Tibial nerve (tissue), 4 donors: ENCODE measurements around the gene ASTN2. TPM values are rescaled to one million over a fixed set of nuclear protein-coding genes. Genes with fewer than 3 reads are reported as not detected.

Experiments used
- DNase-seq, 2 donors: peaks; one replicate each; pipeline ENCODE4 v3.0.0-alpha.2; 2019; ENCODE audit warnings: low spot score in 2 of 2
- H3K27ac ChIP-seq, 4 donors: fragments of 200-600 bp; sonication (generic) in 3 of 4; one replicate each; pipeline ENCODE4 v1.5.1; 2017 to 2019; ENCODE audit warnings: mild to moderate bottlenecking in 1 of 4
- H3K27me3 ChIP-seq, 2 donors: fragments of 200-600 bp; sonication (generic) in 1 of 2; one replicate each; pipeline versions ENCODE4 v1.5.1 to v1.6.0; 2017 to 2019
- H3K36me3 ChIP-seq, 3 donors: fragments of 200-600 bp; sonication (generic); one replicate each; pipeline ENCODE4 v1.5.1; 2018 to 2019
- H3K4me1 ChIP-seq, 4 donors: fragments of 200-600 bp; sonication (generic) in 3 of 4; one replicate each; pipeline ENCODE4 v1.5.1; 2017 to 2019
- H3K4me3 ChIP-seq, 4 donors: fragments of 200-600 bp; sonication (generic) in 3 of 4; one replicate each; pipeline ENCODE4 v1.5.1; 2017 to 2019; ENCODE audit warnings: mild to moderate bottlenecking in 1 of 4, moderate library complexity in 1 of 4
- H3K9me3 ChIP-seq, 4 donors: fragments of 200-600 bp; sonication (generic) in 3 of 4; one replicate each; pipeline ENCODE4 v1.5.1; 2017 to 2019
- CTCF ChIP-seq, 5 experiments: fragments of 200-600 bp in 3 of 5; fragments of 450-650 bp in 2 of 5; sonication (generic) in 3 of 5; IDR thresholded peaks; one replicate each; pipeline ENCODE4 v1.5.1; 2016 to 2019; ENCODE audit warnings: antibody characterized with exemption in 5 of 5, mild to moderate bottlenecking in 3 of 5, moderate library complexity in 2 of 5
- EP300 ChIP-seq, 2 donors: sonication (generic); formaldehyde crosslinking; IDR thresholded peaks; one replicate each; pipeline ENCODE4 v1.6.1; 2017; ENCODE audit warnings: antibody characterized with exemption in 2 of 2, mild to moderate bottlenecking in 1 of 2
- POLR2A ChIP-seq, 2 donors: fragments of 450-650 bp; IDR thresholded peaks; one replicate each; pipeline ENCODE4 v1.6.1; 2017; ENCODE audit warnings: antibody characterized with exemption in 2 of 2, mild to moderate bottlenecking in 2 of 2, moderate library complexity in 2 of 2
- WGBS, 2 donors: methylation state at CpG; one replicate each; pipeline ENCODE4 v1.1.5; 2018; 5-methylcytosine and 5-hydroxymethylcytosine counted together
- total RNA-seq, 4 donors: library from RNA; depleted of rRNA; stranded (reverse); fragments of >200 nt; gene quantifications; one replicate each; pipeline ENCODE4 v1.1.0, GENCODE V29; 2016

The ASTN2 gene
- total RNA-seq, 4 donors from 2014 or later: 9.0 to 14.9 (median 12.3) TPM

- no peaks in the 10 kb centered on the region for H3K27me3 ChIP-seq
- H3K9me3 ChIP-seq: no peaks in the 10 kb centered on the region
- no peak overlapping the region for H3K27ac ChIP-seq
- no peak for TF ChIP-seq EP300 (IDR thresholded peaks at IDR 0.05)
- TF ChIP-seq POLR2A (IDR thresholded peaks at IDR 0.05): no peak
- TF ChIP-seq CTCF (IDR thresholded peaks at IDR 0.05): no peak
- peaks cover 0 to 25% (median 0%) of the 10 kb centered on the region in 3 donors for H3K36me3 ChIP-seq
- H3K4me3 ChIP-seq: no peak overlapping the region
- no peaks in the 10 kb centered on the region for H3K4me1 ChIP-seq
- DNase-seq: no peak
- WGBS, 2 donors: 96 to 100% methylated on average over 1 of the region's 1 CpG
Measured at GRCh38 chr9:116436121-116436520, 978.7 kb downstream of the ASTN2 start.

DNA sequence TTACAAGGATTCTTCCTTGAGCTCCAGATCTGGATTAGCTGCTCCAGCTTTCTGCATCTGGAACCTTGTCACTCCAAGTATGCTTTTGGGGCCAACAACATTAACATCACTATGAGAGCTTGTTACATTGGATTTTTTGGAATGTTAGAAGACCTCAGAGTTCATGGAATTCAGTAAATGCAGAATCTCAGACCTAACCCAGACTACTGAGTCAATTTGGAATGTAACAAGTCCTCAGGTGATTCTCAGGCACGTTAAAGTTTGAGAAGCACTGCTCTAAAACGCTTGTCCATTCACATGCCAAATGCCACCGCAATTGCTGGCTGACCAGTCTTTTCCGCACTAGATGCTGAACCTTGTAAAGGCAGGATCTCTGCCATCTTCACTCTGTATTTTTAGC is 979.2 kb downstream of the ASTN2 start:
- Histone ChIP-seq H3K9me3 (no peaks in the 10 kb centered on the region), H3K4me3 (no peak overlapping the region), H3K4me1 (no peaks in the 10 kb centered on the region), H3K27ac (no peak overlapping the region), H3K27me3 (no peaks in the 10 kb centered on the region), H3K36me3 (peaks cover 0 to 21% (median 0%) of the 10 kb centered on the region in 3 donors)
- DNase-seq: no peak
- no peak for TF ChIP-seq CTCF (IDR thresholded peaks at IDR 0.05)
- no peak for TF ChIP-seq POLR2A (IDR thresholded peaks at IDR 0.05)
- TF ChIP-seq EP300 (IDR thresholded peaks at IDR 0.05): no peak
- 54 to 56% methylated on average over 4 of the region's 4 CpGs for WGBS, 2 donors

DNA sequence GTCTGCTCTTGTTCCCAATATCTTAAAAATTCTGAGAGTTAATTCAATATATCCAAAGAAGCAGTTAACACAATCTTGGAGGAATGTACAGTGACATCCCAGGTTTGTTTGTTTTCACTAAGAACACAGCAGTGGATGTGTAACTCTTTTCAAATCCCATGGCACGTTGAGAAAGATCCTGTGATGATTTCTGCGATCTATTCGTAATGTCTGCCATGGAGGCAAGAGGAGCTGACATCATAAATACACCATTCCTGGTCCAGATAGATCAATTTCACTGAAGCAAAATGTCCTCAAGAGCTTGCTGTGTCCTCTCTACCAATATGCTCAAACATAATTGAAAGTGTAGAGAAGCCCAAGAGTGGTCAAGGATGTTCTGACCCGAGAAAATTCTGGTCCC is 980.5 kb downstream of the ASTN2 start:
- Histone ChIP-seq H3K4me1 (no peaks in the 10 kb centered on the region), H3K9me3 (no peaks in the 10 kb centered on the region), H3K27me3 (no peaks in the 10 kb centered on the region), H3K36me3 (peaks cover 0 to 7% (median 0%) of the 10 kb centered on the region in 3 donors), H3K27ac (no peak overlapping the region), H3K4me3 (no peak overlapping the region)
- WGBS, 2 donors: 78 to 84% methylated on average over 4 of the region's 4 CpGs
- no peak for TF ChIP-seq CTCF (IDR thresholded peaks at IDR 0.05)
- no peak for TF ChIP-seq EP300 (IDR thresholded peaks at IDR 0.05)
- no peak for TF ChIP-seq POLR2A (IDR thresholded peaks at IDR 0.05)
- DNase-seq: no peak

DNA sequence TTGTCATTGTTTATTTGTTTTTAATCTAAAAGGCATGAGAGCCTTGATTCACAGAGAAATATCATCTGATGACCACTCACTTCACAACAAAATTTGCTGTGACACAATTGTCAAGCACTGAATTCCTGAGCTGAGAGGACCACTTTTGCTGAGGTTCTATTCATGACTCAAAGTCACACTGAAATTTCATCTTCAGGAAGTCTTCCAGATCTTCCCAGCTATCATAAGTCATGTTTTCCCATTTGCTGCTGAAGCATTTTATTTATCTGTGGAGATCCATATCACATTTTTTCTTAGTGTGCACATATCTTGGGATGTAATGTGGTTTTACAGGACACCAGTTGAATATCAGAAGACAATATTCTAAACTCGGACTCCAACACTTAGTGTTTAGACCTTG is 982.8 kb downstream of the ASTN2 start:
- no peak for TF ChIP-seq POLR2A (IDR thresholded peaks at IDR 0.05)
- TF ChIP-seq EP300 (IDR thresholded peaks at IDR 0.05): no peak
- TF ChIP-seq CTCF (IDR thresholded peaks at IDR 0.05): no peak
- DNase-seq: no peak
- Histone ChIP-seq H3K36me3 (no peaks in the 10 kb centered on the region), H3K9me3 (no peaks in the 10 kb centered on the region), H3K27ac (no peak overlapping the region), H3K4me3 (no peak overlapping the region), H3K4me1 (no peaks in the 10 kb centered on the region), H3K27me3 (no peaks in the 10 kb centered on the region)
- 87 to 97% methylated on average over 1 of the region's 1 CpG for WGBS, 2 donors

- H3K4me3 ChIP-seq: no peak overlapping the region
- no peaks in the 10 kb centered on the region for H3K27me3 ChIP-seq
- TF ChIP-seq POLR2A (IDR thresholded peaks at IDR 0.05) (no peak), EP300 (IDR thresholded peaks at IDR 0.05) (no peak), CTCF (IDR thresholded peaks at IDR 0.05) (no peak)
- WGBS, 2 donors: 67 to 75% methylated on average over 3 of the region's 3 CpGs
- H3K27ac ChIP-seq: no peak overlapping the region
- H3K4me1 ChIP-seq: no peaks in the 10 kb centered on the region
- no peak for DNase-seq
- H3K36me3 ChIP-seq: peaks cover 0 to 3% (median 0%) of the 10 kb centered on the region in 3 donors
- no peaks in the 10 kb centered on the region for H3K9me3 ChIP-seq
Measured at GRCh38 chr9:116430849-116431248, 984.0 kb downstream of the ASTN2 start.
